ELR (cell line): Measurements from ENCODE around the gene ATF6.

ENCODE experiments used
- DNase-seq: peaks from one replicate; pipeline ENCODE4 v3.0.0-alpha.2; 2015; ENCODE audit warnings: low read depth

The ATF6 gene

GRCh38 chr1:161999301-162000052 is 233.4 kb downstream of the ATF6 start:
- peak; percentile 14 for DNase-seq

GRCh38 chr1:162000053-162000420 is 233.9 kb downstream of the ATF6 start:
- no peak for DNase-seq

DNA sequence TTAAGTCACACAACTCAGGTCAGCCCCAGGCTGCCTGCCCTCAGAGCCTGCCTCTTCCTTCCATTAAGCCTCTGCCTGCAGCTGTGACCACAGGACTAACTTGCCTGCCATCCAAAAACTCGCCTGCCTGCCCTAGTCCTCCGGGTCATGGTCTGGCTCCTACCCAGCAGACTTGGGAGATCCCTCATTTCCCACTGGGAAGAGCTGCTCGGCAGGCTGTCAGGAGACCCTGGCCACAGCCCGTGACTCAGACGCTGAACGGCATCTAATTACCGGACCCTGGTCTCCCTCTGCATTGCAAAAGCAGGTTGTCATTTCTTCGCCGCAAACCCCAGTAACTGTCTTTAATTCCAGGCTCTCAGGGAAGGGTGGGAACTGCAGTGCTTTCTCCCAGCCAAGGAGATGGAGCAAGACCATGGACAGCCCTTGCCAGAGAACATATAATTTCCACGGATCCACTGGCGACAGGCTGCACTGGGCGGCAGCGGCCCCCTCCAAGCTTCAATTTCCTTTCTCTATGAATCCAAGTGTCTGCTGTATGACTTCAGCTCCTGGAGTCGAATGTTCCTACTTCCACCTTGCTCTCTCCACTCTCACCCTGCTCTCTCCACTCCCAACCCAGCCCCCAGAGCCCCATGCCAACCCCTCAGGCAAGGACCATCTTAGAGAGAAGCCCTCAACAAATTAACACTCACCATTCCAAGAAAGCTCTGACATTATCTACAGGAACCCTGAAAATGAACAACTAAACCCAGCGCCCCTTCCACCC is 237.1 kb downstream of the ATF6 start:
- DNase-seq: peak; percentile 98

DNA sequence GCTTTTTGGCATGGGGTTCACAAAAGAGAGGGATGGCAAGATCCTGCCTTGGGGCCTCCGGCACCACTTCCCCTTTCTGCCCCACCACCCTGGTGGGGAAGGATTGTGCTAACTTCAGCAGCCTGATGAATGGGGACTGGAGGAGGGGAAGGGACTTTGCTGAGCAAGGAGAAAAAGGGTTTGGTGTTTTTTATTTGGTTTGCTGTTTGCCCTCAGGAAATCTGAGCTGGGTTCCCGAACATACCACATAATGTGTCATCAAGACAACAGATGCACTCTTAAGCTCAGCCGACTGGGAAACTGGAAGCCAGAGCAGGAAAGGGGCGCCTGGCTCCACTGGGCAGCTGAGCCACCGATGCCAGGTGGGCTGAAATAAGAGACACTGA is 237.7 kb downstream of the ATF6 start:
- DNase-seq: peak; percentile 96

DNA sequence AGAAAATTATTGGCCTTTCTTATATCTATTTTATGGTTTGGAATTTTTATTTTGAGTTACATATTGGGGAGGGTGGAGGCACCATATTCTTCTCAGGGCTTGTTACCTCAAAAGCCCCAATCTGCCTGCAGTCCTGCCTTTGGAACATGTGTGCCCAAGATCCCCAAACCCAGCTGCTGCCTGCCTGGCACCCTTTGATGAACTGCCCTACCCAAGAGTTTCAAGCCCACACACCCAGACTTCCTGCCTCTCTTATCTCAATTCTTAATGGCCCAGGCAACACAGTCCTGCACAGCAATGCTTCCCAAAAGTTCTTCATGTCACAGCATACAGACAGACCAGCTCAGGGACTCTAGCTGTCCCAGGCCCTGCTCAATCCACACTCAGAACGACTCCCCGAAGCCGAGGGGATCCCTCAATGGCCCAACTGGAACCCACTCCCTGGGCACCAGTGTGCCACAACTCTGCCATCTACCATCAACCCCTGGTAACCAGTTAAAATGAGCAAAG is 238.4 kb downstream of the ATF6 start:
- no peak for DNase-seq

- no peak for DNase-seq
Observed at GRCh38 chr1:162006081-162006480, 240.0 kb downstream of the ATF6 start.

- DNase-seq: peak; percentile 18
Observed at GRCh38 chr1:162007466-162007865, 241.3 kb downstream of the ATF6 start.

DNA sequence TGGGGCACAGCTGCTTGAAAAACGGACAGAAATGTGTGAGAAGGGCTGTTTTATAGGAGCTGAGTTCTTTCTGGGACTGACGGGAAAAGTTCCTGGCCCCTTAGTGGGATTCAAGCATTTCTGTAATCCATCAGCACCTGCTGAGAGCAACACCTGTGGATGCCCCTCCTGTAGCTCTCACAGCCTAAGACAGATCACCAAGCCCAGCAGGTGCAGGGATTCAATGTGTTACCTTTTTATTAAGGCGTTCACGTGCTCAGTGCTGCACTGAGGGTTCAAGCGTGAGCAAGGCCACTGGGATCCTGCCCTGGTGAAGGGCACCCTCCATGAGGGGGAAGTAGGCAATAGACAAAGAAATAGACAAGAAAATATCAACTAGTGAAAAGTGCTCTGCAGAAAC is 242.7 kb downstream of the ATF6 start:
- DNase-seq: no peak

DNA sequence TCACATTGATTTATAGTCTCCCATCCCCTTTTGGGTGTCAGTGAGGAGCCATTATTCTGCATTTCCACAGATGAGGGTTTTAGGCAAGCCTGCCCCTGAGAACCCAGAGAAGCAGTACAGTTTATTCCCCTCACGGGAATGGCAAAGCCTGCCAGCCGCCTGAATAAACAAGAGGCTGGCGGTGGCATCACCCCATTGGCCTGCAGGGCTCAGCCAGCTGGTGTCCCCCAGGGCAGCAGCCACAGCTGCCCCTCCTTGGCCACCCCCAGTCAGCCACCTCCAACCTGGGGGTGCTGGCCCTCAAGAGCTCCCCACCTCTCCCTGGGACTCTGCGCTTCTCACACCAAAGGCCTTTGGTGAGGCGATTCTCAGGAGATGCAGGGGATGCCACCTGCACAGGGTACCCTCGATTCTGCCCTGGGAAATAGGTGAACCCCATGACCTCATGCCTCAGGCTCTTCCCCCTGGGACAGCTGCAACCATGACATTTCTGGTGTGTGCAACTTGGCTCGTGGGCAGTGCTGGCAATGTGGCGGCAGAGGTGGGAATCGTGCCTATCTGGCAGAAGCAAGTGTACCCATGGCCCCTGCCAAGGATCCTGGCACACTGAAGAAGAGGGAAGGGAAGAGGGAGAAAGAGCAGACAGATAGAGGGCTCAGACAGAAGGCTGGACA is 243.5 kb downstream of the ATF6 start:
- no peak for DNase-seq

DNA sequence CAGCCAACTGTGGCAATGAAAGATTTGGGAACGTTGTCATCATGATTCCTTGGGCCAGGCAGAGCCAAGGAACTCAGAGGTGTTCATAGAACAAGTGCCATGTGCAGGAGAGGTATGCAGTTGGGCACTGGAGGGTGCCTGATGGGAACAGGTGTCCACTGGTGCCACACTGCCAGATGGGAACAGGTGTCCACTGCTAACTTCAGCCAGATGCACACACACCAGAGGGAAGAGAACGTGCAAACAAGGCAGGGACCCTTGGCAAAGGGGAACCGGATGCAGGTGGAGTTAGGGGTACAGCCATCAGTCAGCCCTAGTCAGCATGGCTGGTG is 244.0 kb downstream of the ATF6 start:
- DNase-seq: no peak

DNA sequence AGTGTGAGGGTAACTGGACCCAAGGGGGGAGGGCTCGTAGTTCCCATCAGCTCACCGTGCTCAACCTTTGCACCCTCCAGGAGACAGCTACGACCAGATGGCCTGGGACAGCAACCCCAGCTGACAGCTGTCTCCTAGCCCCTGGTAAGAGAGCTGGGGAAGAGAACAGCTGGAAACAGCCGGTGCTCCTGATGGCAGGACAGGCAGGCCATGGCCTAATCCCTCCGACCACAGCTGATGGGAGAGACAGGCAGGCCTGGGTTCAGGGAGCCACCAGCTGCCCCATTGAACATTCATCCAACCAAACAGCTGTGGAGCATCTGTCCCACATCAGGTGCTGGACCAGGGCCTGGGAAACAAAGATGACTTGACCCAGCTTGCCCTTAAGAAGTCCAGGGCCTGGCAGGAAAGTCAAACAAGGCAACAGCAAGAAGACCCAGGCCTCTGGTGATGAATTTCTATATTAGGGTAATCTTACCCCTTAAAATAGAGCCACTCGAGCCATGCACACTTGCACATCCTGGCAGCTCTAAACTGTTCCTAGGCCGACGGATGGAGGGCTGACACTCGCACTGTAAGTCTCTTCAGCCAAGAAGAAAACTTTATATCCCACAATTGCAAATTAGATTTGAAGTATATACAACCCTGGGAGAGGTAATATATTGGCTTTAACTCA is 245.4 kb downstream of the ATF6 start:
- no peak for DNase-seq

- DNase-seq: no peak
Observed at GRCh38 chr1:162013289-162013688, 247.2 kb downstream of the ATF6 start.
